Suppressor macrophage treated with lipopolysaccharide for 4 hours (primary cell): ENCODE results near the gene PPP1R14C.

ENCODE experiments used
- DNase-seq: peaks from one replicate; pipeline ENCODE4 v3.0.0-alpha.2; 2020

PPP1R14C gene

GRCh38 chr6:150198532-150198931 lies 55.7 kb downstream of the PPP1R14C start:
- no peak for DNase-seq

GRCh38 chr6:150199241-150199640 lies 56.4 kb downstream of the PPP1R14C start:
- no peak for DNase-seq

- DNase-seq, result no peak
Measured at GRCh38 chr6:150200428-150201100, 57.7 kb downstream of the PPP1R14C start.

- no peak for DNase-seq
Measured at GRCh38 chr6:150201285-150201684, 58.4 kb downstream of the PPP1R14C start.

GRCh38 chr6:150201772-150202329 lies 59.0 kb downstream of the PPP1R14C start:
- DNase-seq, result no peak

GRCh38 chr6:150202404-150202803 lies 59.6 kb downstream of the PPP1R14C start:
- DNase-seq, result no peak

GRCh38 chr6:150202934-150203333 lies 60.1 kb downstream of the PPP1R14C start:
- no peak for DNase-seq

GRCh38 chr6:150203378-150203777 lies 60.5 kb downstream of the PPP1R14C start:
- DNase-seq, result no peak

GRCh38 chr6:150203871-150204545 lies 61.2 kb downstream of the PPP1R14C start:
- DNase-seq, result no peak

- no peak for DNase-seq
Measured at GRCh38 chr6:150204705-150205472, 62.0 kb downstream of the PPP1R14C start.

GRCh38 chr6:150207931-150208570 lies 65.2 kb downstream of the PPP1R14C start:
- DNase-seq, result no peak

GRCh38 chr6:150208611-150209352 lies 65.9 kb downstream of the PPP1R14C start:
- DNase-seq, result no peak

GRCh38 chr6:150209415-150209814 lies 66.6 kb downstream of the PPP1R14C start:
- DNase-seq, result no peak

GRCh38 chr6:150211700-150212511 lies 69.1 kb downstream of the PPP1R14C start:
- no peak for DNase-seq

GRCh38 chr6:150212778-150213177 lies 69.9 kb downstream of the PPP1R14C start:
- DNase-seq, result no peak

- DNase-seq, result no peak
Measured at GRCh38 chr6:150213301-150213700, 70.5 kb downstream of the PPP1R14C start.

- no peak for DNase-seq
Measured at GRCh38 chr6:150214310-150214709, 71.5 kb downstream of the PPP1R14C start.

- DNase-seq, result no peak
Measured at GRCh38 chr6:150220634-150221551, 78.0 kb downstream of the PPP1R14C start.

- no peak for DNase-seq
Measured at GRCh38 chr6:150224820-150225219, 82.0 kb downstream of the PPP1R14C start.

- no peak for DNase-seq
Measured at GRCh38 chr6:150227281-150227680, 84.4 kb downstream of the PPP1R14C start.
